Activated naive CD8-positive, alpha-beta T cell treated with anti-CD3 and anti-CD28 coated beads, Interleukin-2, amount 10 ng/mL, durations not matched to agents 7 days and 5 days (primary cell): ENCODE data around the gene ASMTL. TPM values are rescaled to one million over a fixed set of nuclear protein-coding genes. Genes with fewer than 3 reads are reported as not detected.
"Not testable (repeated sequence)": the region's sequence is repeated elsewhere in the genome, so short reads cannot be mapped to it uniquely, and the experiment has no call there.

Experiments used
- ATAC-seq: fragments of 150-1000 bp; cut with Tn5 transposase; one replicate; pipeline ENCODE4 v1.10.0; 2021; ENCODE audit warnings: low read depth, moderate library complexity
- POLR2A ChIA-PET: fragments of 350-600 bp; sonication (Branson Sonifier 250); formaldehyde crosslinking; loops from one replicate; lab custom pipeline; 2021; ENCODE audit warnings: antibody characterized with exemption; lab: Charles Lee
- DNase-seq: peaks from one replicate; pipeline ENCODE4 v3.0.0; 2021
- H3K27ac Mint-ChIP-seq: one replicate; pipeline ENCODE4 v1.8.0; 2022; ENCODE audit warnings: mild to moderate bottlenecking, mixed read lengths
- H3K27me3 Mint-ChIP-seq: one replicate; pipeline ENCODE4 v1.8.0; 2022; ENCODE audit warnings: mild to moderate bottlenecking, moderate library complexity, mixed read lengths
- H3K36me3 Mint-ChIP-seq: one replicate; pipeline ENCODE4 v1.8.0; 2021; ENCODE audit warnings: mild to moderate bottlenecking, mixed read lengths
- H3K4me1 Mint-ChIP-seq: one replicate; pipeline ENCODE4 v1.8.0; 2021; ENCODE audit warnings: mixed read lengths
- H3K4me3 Mint-ChIP-seq: one replicate; pipeline ENCODE4 v1.8.0; 2022; ENCODE audit warnings: mild to moderate bottlenecking, moderate library complexity, mixed read lengths
- H3K9me3 Mint-ChIP-seq: one replicate; pipeline ENCODE4 v1.8.0; 2021; ENCODE audit warnings: mixed read lengths
- total RNA-seq, 2 experiments: library from RNA; stranded (reverse); gene quantifications; one replicate each; pipeline ENCODE4 v1.2.3, GENCODE V29; 2021

The ASMTL gene, protein sequence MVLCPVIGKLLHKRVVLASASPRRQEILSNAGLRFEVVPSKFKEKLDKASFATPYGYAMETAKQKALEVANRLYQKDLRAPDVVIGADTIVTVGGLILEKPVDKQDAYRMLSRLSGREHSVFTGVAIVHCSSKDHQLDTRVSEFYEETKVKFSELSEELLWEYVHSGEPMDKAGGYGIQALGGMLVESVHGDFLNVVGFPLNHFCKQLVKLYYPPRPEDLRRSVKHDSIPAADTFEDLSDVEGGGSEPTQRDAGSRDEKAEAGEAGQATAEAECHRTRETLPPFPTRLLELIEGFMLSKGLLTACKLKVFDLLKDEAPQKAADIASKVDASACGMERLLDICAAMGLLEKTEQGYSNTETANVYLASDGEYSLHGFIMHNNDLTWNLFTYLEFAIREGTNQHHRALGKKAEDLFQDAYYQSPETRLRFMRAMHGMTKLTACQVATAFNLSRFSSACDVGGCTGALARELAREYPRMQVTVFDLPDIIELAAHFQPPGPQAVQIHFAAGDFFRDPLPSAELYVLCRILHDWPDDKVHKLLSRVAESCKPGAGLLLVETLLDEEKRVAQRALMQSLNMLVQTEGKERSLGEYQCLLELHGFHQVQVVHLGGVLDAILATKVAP
- total RNA-seq, result 10 to 100 TPM; 39.4 to 42.2 TPM

DNA sequence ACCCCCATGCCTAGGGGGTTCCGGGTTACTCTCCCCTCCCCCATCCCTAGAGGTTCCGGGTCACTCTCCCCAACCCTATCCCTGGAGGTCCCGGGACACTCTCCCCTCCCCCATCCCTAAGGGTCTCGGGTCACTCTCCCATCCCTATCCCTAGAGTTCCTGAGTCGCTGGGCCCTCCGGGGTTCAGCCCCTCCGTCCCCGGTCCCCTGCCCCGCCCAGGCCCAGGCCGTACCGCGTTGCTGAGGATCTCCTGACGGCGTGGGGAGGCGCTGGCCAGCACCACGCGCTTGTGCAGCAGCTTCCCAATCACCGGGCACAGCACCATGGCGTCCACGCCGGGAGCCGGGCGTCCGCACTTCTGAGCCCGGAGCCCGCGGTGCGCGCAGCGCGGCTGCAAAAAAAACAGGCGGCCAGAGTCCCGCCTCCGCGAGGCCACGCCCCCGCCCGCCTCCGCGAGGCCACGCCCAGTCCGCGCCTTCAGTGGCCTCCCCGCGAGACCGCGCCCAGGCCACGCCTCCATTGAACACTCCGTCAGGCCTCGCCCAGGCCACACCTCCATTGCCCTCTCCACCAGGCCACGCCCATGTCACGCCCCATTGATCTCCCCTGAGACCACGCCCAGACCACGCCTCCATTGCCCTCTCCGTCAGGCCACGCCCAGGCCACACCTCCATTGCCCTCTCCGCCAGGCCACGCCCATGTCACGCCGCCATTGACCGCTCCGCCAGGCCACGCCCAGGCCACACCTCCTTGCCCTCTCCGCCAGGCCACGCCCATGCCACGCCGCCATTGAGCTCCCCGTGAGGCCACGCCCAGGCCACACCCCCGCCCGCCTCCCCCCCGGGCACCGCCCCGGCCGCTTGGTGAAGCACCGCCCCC, at the start of gene ASMTL:
Gene ASMTL, minus strand, starts transcription at position 394 of the 879 bp plus-strand sequence. Its CDS starts 69 bp downstream, at position 325.
- Mint-ChIP-seq H3K27ac (peak within 1 kb of the TSS; percentile 98), H3K36me3 (peaks cover 24% of the 10 kb centered on the region), H3K9me3 (peaks cover 22% of the 10 kb centered on the region), H3K4me1 (peaks cover 27% of the 10 kb centered on the region), H3K4me3 (peak within 1 kb of the TSS; percentile 89), H3K27me3 (no peaks in the 10 kb centered on the region)
- DNase-seq, result peak; percentile 100
- peak; percentile 67 for ATAC-seq
- POLR2A ChIA-PET, result no interaction called here

DNA sequence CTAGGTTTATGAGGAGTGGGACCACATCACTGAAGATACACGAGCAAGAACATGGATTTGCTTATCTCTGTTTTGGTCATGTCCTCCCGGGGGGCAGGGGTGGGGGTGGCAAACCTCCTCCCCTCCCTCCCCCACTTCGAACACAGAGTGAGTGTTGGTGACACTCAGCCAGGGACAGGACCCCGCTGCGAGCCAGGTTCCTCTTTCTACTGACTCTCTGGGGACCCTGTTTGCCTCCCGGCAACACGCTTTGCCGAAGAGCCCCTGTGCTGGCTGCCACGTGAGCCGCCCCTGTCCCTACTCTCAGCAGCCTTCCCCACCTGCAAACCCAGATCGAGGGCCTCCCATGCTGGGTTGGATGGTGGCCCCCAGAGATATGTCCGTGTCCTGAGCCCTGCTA, 49.5 kb upstream of the ASMTL start:
- H3K4me3 Mint-ChIP-seq, result no peak overlapping the region
- H3K27ac Mint-ChIP-seq, result no peak overlapping the region
- H3K27me3 Mint-ChIP-seq, result no peaks in the 10 kb centered on the region
- POLR2A ChIA-PET, result no interaction called here
- ATAC-seq, result no peak
- peaks cover 19% of the 10 kb centered on the region for H3K4me1 Mint-ChIP-seq
- H3K9me3 Mint-ChIP-seq, result no peaks in the 10 kb centered on the region
- DNase-seq, result peak; percentile 25
- H3K36me3 Mint-ChIP-seq, result peaks cover 35% of the 10 kb centered on the region

DNA sequence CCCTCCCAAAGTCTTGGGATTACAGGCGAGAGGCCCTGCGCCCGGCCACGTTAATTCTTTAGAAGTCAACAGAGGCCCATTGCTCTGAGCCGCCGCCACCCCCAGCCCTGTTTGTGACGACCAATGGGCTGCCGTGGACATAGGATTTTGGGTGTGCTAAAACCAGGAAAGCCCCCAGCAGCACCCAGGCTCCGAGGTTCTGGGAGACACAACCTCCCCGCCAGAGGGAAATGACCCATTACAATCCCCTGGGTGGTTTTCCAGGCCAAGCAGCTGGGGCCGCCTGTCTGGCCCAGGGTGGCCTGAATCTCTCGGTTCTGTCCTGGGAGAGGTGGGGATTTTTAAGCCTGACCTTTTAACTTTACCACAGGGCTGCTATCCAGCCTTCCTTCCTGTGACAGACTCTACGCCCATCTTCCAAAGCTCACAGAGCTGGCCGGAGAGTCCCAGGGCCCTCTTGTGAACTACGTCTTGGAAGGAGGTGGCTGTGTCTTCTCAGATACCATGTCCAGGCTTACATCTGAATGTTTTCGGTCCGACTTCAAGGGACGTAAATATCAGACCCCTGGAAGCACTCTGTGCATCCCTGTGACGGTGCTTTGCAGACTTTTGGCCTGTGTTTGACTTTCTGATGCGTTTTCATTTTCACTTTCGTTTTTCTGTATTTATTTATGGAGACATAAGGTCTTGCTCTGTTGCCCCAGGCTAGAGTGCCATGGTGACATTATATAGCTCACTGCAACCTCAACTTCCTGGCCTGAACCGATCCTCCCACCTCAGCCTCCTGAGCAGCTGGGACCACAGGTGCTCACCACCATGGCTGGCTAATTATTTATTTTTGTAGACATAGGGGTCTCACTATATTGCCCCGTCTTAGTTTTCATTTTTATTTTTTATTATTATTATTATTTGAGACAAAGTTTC, 48.3 kb upstream of the ASMTL start:
- Mint-ChIP-seq H3K9me3 (no peaks in the 10 kb centered on the region), H3K4me3 (peak overlapping the region; percentile 32), H3K4me1 (peaks cover 17% of the 10 kb centered on the region), H3K27ac (peak overlapping the region; percentile 70), H3K27me3 (no peaks in the 10 kb centered on the region), H3K36me3 (peaks cover 27% of the 10 kb centered on the region)
- peak; percentile 80 for ATAC-seq
- POLR2A ChIA-PET, result no interaction called here
- peak; percentile 27 for DNase-seq

DNA sequence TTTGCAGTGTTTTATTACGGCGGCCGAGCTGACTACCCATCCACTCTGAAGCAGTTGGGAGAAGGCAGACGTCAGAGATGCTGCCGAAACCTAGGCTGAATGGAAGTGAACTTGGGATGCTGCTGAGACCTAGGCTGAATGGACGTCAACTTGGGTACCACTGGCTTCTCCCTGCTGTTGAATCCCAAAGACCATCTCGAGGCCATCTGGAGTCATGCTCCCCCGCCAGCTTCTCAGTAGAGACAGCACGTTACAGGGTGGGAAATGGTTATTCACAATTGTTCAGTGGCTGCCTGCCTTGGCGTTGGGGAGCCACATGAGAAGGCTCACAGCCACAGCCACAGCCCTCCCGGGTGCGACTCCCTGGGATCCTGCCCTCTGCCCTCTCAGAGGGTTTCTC, 43.4 kb upstream of the ASMTL start:
- POLR2A ChIA-PET, result no interaction called here

DNA sequence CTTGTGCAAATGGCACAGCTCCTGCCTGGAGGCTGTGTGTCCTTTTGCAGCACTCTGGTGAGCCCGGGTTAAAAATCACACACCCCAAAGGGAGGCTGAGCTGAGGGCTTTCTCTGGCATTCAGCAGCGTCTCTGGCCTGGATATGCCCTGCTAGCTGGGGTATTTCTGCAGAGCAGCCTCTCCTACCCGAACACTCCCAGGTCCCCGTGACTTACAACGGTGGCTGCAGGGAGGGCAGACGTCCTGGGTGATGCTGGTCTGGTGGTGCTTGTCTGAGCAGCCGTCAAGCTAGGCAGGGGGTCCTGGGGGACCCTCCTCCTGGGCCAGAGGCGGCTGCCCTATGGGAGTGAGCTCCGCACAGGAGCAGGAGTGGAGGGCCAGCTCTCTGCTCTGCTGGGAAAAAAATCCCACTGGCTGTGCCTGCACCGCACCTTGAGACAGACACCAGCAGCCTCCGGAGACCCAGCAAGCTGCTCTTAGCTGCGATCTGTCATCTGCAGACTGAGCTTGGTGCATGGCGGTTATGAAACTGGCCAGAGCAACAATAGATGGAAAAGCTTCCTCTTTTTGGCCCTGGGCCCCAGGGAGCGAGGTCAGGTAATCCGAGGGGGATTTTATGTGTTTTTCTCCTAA, 41.3 kb upstream of the ASMTL start:
- DNase-seq, result peak; percentile 33
- ATAC-seq, result no peak
- H3K4me1 Mint-ChIP-seq, result peaks cover 21% of the 10 kb centered on the region
- POLR2A ChIA-PET, result no interaction called here
- peak overlapping the region; percentile 78 for H3K27ac Mint-ChIP-seq
- H3K9me3 Mint-ChIP-seq, result peaks cover 4% of the 10 kb centered on the region
- H3K36me3 Mint-ChIP-seq, result peaks cover 23% of the 10 kb centered on the region
- H3K4me3 Mint-ChIP-seq, result no peak overlapping the region
- H3K27me3 Mint-ChIP-seq, result no peaks in the 10 kb centered on the region

More for the DNA sequence above, 43.4 kb upstream of the ASMTL start:
- H3K9me3 Mint-ChIP-seq, result peaks cover 4% of the 10 kb centered on the region
- DNase-seq (peak; percentile 22), ATAC-seq (no peak)
- no peak overlapping the region for H3K4me3 Mint-ChIP-seq
- H3K27me3 Mint-ChIP-seq, result no peaks in the 10 kb centered on the region
- H3K4me1 Mint-ChIP-seq, result peaks cover 21% of the 10 kb centered on the region
- peaks cover 17% of the 10 kb centered on the region for H3K36me3 Mint-ChIP-seq
- H3K27ac Mint-ChIP-seq, result peak overlapping the region; percentile 72

DNA sequence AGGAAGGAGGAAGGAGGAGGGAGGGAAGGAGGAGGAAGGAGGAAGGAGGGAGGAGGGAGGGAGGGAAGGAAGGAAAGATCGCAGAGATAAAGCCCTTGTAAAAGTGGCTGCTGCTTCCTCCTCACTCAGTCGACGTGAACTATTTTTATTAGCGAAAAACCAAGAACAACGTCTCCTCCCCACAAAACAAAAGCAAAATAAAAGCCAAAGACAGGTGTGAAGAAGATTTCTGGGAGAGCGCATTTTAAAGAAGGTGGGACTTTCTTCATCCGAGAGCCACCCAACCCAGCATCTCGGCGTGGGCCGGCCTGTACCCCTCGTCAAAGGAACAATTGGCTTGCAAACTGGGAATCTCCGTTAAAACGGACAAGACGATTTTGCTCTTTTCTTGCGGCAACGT, 40.7 kb upstream of the ASMTL start:
- Mint-ChIP-seq H3K9me3 (peaks cover 4% of the 10 kb centered on the region), H3K4me3 (no peak overlapping the region), H3K36me3 (peaks cover 26% of the 10 kb centered on the region), H3K4me1 (peaks cover 23% of the 10 kb centered on the region), H3K27me3 (no peaks in the 10 kb centered on the region), H3K27ac (peak overlapping the region; percentile 78)
- ATAC-seq, result no peak
- DNase-seq, result no peak
- POLR2A ChIA-PET, result no interaction called here

DNA sequence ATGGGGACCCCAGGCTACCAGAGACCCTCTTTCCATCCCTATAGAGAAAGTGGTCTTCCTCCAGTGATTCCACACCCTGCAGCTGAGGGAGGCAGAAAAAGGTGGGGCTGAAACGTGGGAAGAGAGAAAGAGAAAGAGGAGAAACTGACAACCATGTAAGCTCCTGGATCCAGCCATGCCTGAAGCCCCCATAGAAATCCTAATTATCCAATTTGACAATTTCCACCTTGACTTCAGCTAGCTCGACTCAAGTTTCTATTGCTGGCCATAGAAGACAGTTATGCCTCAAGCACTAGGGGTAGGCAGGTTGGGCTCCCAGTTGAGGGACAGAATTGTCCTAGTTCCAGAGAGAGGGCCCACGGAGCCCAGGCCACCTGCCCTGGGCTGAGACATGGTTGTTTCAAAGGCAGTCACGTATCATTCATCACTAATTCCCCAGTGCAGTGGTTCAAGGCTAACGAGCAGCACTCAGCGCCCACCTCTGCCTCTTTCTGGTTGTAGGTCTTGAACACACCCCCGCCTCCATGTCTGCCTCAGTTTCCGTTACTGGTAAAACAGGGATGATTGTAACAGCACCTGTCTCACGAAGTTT, 39.8 kb upstream of the ASMTL start:
- Mint-ChIP-seq H3K27ac (peak overlapping the region; percentile 63), H3K9me3 (peaks cover 4% of the 10 kb centered on the region), H3K36me3 (peaks cover 29% of the 10 kb centered on the region), H3K27me3 (no peaks in the 10 kb centered on the region), H3K4me1 (peaks cover 25% of the 10 kb centered on the region), H3K4me3 (no peak overlapping the region)
- POLR2A ChIA-PET, result no interaction called here
- peak; percentile 23 for DNase-seq
- ATAC-seq, result peak; percentile 6

DNA sequence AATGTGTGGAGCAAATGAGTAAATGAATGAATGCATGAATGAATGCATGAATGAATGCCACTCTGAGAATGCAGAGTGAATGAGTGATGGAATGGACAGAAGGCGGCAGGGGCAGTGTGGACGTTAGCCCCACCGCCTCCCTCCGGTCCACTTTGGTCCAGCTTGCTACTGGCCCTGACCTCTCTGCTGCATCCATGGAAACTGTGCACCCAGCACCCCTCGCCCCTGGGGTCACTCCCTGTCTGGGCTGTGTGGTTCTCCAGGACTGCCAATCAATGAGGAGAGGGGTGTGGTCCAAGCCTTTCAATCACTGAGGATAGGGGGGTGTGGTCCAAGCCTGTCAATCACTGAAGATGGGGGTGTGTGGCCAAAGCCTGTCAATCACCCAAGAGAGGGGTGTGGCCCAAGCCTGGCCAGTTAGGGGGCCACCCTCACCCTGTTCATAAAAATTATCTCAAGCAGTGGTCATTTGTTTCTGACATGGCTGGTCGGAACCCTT, 39.2 kb upstream of the ASMTL start:
- H3K27ac Mint-ChIP-seq, result peak overlapping the region; percentile 51
- H3K4me3 Mint-ChIP-seq, result no peak overlapping the region
- no peaks in the 10 kb centered on the region for H3K27me3 Mint-ChIP-seq
- ATAC-seq (peak; percentile 84), DNase-seq (peak; percentile 65)
- peaks cover 4% of the 10 kb centered on the region for H3K9me3 Mint-ChIP-seq
- H3K4me1 Mint-ChIP-seq, result peaks cover 25% of the 10 kb centered on the region
- POLR2A ChIA-PET, result no interaction called here
- H3K36me3 Mint-ChIP-seq, result peaks cover 36% of the 10 kb centered on the region

DNA sequence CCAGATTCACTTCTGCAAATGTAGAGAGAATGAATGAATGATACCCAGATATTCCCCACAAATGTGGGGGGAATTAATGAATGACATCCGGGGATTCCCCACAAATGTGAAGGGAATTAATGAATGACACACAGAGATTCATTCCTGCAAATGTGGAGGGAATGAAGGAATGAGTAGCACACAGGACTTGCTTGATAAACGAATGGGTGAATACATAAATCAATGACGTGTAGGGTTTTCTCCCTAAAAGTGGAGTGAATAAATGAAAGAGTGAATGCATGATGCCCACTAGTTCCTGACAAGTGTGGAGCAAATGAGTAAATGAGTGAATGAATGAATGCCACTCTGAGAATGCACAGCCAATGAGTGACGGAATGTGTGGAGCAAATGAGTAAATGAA, 38.5 kb upstream of the ASMTL start:
- ATAC-seq, H3K9me3 Mint-ChIP-seq, POLR2A ChIA-PET, DNase-seq, H3K27ac Mint-ChIP-seq, H3K4me3 Mint-ChIP-seq, H3K27me3 Mint-ChIP-seq: not testable (repeated sequence)
- H3K36me3 Mint-ChIP-seq, result peaks cover 39% of the 10 kb centered on the region
- peaks cover 23% of the 10 kb centered on the region for H3K4me1 Mint-ChIP-seq

DNA sequence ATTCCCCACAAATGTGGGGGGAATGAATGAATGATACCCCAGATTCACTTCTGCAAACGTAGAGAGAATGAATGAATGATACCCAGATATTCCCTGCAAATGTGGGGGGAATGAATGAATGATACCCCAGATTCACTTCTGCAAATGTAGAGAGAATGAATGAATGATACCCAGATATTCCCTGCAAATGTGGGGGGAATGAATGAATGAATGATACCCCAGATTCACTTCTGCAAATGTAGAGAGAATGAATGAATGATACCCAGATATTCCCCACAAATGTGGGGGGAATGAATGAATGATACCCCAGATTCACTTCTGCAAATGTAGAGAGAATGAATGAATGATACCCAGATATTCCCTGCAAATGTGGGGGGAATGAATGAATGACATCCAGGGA, 38.0 kb upstream of the ASMTL start:
- DNase-seq, H3K4me3 Mint-ChIP-seq, ATAC-seq, H3K27me3 Mint-ChIP-seq, H3K27ac Mint-ChIP-seq, POLR2A ChIA-PET, H3K9me3 Mint-ChIP-seq: not testable (repeated sequence)
- peaks cover 22% of the 10 kb centered on the region for H3K4me1 Mint-ChIP-seq
- H3K36me3 Mint-ChIP-seq, result peaks cover 43% of the 10 kb centered on the region

DNA sequence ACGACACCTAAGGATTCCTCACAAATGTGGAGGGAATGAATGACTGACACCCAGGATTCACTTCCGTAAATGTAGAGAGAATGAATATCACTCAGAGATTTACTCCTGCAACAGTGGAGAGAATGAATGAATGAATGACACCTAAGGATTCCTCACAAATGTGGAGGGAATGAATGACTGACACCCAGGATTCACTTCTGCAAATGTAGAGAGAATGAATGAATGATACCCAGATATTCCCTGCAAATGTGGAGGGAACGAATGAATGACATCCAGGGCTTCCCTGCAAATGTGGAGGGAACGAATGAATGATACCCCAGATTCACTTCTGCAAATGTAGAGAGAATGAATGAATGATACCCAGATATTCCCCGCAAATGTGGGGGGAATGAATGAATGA, 36.6 kb upstream of the ASMTL start:
- H3K9me3 Mint-ChIP-seq, H3K4me3 Mint-ChIP-seq, POLR2A ChIA-PET, H3K27me3 Mint-ChIP-seq, DNase-seq, H3K27ac Mint-ChIP-seq, ATAC-seq: not testable (repeated sequence)
- peaks cover 45% of the 10 kb centered on the region for H3K36me3 Mint-ChIP-seq
- H3K4me1 Mint-ChIP-seq, result peaks cover 23% of the 10 kb centered on the region

DNA sequence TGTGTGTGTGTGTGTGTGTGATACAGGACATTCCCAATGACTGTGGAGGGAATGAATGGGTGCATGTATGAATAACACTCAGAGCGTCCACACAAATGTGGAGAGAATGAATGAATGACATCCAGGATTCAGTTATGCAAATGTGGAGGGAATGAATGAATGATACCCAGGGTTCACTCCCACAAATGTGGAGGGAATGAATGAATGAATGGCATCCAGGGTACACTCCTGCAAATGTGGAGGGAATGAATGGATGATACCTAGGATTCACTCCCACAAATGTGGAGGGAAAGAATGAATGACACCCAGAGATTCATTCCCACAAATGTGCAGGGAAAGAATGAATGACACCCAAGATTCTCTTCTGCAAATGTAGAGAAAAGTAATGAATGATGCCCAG, 36.0 kb upstream of the ASMTL start:
- POLR2A ChIA-PET, result no interaction called here
- Mint-ChIP-seq H3K27ac (no peak overlapping the region), H3K4me3 (no peak overlapping the region), H3K4me1 (peaks cover 28% of the 10 kb centered on the region), H3K27me3 (no peaks in the 10 kb centered on the region), H3K9me3 (peaks cover 4% of the 10 kb centered on the region), H3K36me3 (peaks cover 50% of the 10 kb centered on the region)
- DNase-seq (no peak), ATAC-seq (no peak)
